HG03135 (cell line): Measurements from ENCODE around the gene PLA2R1.

Experiments
- ATAC-seq: cut with Tn5 transposase; IDR thresholded peaks from one replicate; pipeline ENCODE4 v1.9.1; 2021; ENCODE audit warnings: mild to moderate bottlenecking, moderate library complexity; ENCODE audit not compliant: unreplicated experiment

PLA2R1 gene

GRCh38 chr2:159897720-159898119 lies 164.7 kb downstream of the PLA2R1 start:
- no peak for ATAC-seq

DNA sequence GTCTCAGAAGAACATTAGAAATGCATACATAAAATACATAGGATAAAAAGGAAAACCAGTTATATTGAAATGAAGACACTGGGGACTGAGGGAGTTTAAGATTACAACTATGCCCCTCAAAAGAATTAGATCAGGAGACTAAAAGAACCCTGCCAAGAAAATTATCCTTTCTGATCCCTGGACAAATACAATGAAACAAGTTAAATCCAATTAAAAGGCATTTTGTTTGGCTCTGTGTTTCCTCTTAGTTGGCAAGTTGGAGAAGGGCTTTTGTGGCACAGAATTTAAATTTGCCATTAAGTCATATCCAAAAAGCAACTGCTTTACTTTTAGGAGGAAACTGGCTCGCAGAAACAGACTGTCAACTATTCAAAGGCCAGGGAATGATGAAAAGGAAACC lies 165.3 kb downstream of the PLA2R1 start:
- ATAC-seq, result no peak

DNA sequence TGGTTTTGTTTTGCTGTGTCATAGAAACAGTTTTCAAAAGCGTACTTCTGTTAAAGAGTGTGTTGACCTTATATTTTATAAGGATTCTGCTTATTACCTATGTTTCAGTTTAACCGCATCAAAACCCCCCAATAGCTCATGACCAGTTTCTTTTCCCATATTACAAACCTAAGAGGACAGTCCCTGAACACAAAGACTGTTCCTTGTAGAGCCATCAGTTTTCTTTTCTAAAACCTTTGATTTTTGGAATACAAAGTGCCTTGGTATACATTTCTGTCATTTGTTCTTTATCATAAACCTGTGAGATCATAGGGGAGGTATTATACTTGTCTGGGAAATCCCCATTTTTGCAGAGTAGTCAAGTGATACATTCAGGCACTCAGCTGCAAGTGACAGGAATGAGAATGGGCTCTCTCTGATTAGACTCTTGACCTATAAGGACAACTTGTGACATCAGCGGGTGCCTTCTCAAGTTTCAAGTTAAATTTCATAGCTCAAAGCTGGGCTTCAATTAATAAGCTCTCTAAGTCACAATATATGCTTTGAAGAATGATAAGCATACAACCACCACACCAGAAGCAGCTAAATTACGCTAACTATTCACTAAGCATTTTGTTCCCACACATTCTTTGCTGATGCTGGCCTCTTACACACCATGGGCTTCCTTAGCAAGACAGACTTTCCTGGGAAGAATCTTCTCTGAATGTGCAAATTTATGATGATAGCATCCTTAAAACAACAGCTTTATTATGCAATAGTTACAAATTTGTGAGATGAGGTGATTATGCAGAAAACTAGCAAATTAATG lies 167.0 kb downstream of the PLA2R1 start:
- peak; percentile 53 for ATAC-seq

DNA sequence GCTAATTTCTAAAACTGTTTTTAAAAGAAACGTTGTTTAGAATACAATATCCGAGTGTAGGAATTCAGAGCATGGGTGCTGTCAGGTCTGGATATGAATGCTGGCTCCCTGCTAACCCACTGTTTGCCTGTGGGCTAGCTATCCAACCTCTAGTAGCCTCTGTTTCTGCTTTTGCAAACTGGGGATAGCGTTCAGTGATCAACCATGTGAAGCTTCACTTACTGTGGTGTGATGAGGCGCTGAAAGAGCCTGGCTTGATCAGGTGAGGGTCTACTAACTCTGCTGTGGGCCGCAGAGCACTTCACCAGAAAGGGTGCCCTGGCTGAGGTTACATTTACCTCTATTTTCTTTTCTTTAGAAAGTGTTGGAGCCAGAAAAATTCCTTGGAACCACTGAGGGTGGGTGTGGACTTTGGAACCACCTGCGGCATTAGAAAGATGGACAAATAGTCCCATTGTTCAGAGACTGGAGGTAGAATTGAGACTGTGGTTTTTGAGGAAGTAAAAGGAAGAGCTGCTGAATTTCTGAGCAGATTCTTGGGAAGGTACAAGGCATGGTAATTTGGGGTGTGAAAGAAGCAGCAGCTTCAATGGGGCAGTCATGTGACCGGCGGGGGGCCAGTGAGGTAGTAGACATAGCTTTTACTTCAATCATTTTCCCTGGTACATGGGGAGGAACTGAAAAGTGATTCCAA lies 168.1 kb downstream of the PLA2R1 start:
- no peak for ATAC-seq

GRCh38 chr2:159892990-159893810 lies 169.2 kb downstream of the PLA2R1 start:
- ATAC-seq, result no peak

DNA sequence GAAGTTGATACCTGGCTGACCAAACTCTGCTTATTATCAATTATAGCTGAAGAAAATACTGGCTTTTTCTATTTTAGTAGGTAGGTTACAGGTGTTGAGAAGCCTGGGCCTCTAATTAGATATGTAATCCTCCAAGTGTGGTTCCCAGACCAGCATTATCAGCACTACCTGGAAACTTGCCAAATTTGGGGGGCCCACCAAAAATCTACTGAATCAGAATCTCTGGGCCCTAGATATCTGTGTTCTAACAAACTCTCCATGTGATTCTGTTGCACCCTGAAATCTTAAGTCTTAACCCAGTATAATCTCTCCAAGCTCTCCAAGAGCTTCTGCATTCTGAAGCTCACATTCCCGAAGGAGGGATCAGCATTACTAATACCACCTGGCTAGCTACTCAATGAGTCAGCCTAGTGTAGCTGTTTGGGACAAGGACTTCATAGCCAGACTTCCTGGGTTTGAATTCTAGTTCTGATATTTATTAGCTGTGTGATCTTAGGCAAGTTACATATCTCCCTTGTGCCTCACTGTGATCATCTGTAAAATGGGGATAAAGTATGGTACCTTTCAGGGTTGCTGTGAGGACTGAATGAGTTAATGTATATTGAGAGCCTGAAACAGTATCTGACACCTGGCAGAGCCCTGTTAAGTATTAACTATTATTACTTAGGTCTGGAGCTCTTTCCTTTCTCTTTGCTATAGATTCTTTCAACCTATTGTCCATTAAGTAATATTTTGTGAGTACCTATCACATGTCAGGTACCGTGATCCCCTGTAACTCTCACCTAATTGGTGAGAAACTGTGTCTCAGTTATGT lies 170.3 kb downstream of the PLA2R1 start:
- no peak for ATAC-seq

DNA sequence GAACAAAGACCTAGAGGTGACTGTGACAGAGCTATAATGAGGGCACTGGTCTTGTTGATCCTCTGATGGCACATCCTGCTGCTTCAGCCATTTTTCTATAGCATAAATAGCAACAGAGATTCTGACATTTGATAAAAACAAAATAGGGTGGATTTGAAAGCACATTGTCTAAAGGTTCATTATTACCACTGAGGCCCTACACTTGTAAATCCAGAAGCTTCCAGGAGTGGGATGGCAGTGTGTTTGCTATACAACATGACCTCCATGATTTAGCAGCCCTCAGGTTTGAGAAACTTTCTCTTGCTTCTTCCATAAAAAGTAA lies 171.2 kb downstream of the PLA2R1 start:
- ATAC-seq, result no peak

DNA sequence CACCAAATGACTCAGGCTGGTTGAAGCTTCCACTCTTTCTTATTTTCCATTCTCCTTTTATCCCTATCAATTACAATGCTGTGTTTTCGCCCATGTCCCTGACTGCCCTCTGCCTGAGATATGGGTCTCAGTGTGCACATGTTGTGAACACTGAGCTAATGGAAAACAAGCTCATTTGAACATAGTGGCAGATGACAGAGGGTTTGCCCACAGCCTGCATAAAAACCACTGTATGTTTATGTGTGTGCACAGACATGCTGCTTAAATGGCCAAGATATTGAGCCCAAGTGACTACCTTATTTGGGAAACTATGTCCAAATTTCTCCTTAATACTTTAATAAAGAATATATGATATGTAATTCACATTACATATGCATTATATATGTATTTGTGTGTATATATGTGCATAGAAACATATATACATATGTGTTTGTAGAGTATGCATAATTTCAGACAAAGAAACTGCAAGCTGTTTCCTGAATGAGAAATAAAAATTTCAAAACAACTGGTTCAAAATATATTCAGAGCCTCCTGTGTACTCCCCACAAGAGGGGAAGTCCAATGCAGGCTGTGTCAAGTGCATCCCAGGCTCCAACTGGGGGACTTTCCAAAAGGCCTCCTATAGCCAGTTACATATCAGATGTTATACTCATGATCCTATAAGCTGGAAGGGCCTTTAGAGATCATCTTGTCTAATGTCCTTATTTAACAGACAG lies 171.7 kb downstream of the PLA2R1 start:
- peak; percentile 44 for ATAC-seq

GRCh38 chr2:159882130-159882745 lies 180.2 kb downstream of the PLA2R1 start:
- ATAC-seq, result no peak
